SK-N-SH (cell line): ENCODE data around the gene HOXC6.

ENCODE experiments used
- CHD2 ChIP-seq: fragments of 150-350 bp; IDR thresholded peaks from 2 replicates; pipeline ENCODE4 v1.6.1; 2018; ENCODE audit warnings: low read length; ENCODE audit not compliant: partially characterized antibody
- EZH2phosphoT487 ChIP-seq: fragments of 200-600 bp; sonication (generic); IDR thresholded peaks from 2 replicates; pipeline ENCODE4 v1.6.1; 2017; ENCODE audit warnings: low read depth, mixed run types, mild to moderate bottlenecking, antibody characterized with exemption, moderate library complexity, borderline replicate concordance
- GATA2 ChIP-seq: sonication (generic); formaldehyde crosslinking; IDR thresholded peaks from 2 replicates; pipeline ENCODE4 v1.5.0; 2020; ENCODE audit warnings: mild to moderate bottlenecking, missing genetic modification reagents
- NFIC ChIP-seq: IDR thresholded peaks from 2 replicates; pipeline ENCODE4 v1.4.0; 2012; ENCODE audit warnings: borderline replicate concordance
- POLR2AphosphoS5 ChIP-seq: IDR thresholded peaks from 2 replicates; pipeline ENCODE4 v1.6.1; 2012; ENCODE audit warnings: low read depth, low read length
- TF ChIP-seq, protein P1 (sequence below): fragments of 200-600 bp; sonication (generic); IDR thresholded peaks from 2 replicates; pipeline ENCODE4 v1.6.1; 2017; ENCODE audit warnings: antibody characterized with exemption, mild to moderate bottlenecking, moderate library complexity
- TF ChIP-seq, protein P2 (sequence below): IDR thresholded peaks from 2 replicates; pipeline ENCODE4 v1.6.1; 2012; ENCODE audit warnings: mild to moderate bottlenecking, low read depth, low read length, moderate library complexity

DNA sequence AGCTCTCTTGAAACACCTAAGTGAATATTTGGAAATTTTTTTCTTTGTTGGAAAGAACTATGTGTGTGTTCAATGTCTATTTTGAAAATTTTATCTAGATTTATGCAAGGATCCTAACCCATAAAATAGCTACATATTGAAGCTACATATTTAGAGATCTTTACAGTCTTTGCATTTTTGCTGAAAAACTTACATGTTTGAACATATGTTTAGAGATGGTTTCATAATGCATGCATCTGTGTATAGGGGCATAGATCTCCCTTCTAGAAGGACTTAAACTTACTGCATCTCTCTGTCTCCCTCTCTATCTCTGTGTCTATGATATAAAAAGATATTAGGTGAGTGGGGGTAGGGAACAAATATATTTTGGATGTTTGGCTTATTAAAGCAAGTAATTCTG, 17.2 kb downstream of the HOXC6 start:
- TF ChIP-seq EZH2phosphoT487 (no peak), GATA2 (CRISPR knock-in tag) (no peak), NFIC (no peak), POLR2AphosphoS5 (no peak), CHD2 (no peak)
- TF ChIP-seq, protein P1, sequence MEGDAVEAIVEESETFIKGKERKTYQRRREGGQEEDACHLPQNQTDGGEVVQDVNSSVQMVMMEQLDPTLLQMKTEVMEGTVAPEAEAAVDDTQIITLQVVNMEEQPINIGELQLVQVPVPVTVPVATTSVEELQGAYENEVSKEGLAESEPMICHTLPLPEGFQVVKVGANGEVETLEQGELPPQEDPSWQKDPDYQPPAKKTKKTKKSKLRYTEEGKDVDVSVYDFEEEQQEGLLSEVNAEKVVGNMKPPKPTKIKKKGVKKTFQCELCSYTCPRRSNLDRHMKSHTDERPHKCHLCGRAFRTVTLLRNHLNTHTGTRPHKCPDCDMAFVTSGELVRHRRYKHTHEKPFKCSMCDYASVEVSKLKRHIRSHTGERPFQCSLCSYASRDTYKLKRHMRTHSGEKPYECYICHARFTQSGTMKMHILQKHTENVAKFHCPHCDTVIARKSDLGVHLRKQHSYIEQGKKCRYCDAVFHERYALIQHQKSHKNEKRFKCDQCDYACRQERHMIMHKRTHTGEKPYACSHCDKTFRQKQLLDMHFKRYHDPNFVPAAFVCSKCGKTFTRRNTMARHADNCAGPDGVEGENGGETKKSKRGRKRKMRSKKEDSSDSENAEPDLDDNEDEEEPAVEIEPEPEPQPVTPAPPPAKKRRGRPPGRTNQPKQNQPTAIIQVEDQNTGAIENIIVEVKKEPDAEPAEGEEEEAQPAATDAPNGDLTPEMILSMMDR = no peak
- TF ChIP-seq, protein P2, sequence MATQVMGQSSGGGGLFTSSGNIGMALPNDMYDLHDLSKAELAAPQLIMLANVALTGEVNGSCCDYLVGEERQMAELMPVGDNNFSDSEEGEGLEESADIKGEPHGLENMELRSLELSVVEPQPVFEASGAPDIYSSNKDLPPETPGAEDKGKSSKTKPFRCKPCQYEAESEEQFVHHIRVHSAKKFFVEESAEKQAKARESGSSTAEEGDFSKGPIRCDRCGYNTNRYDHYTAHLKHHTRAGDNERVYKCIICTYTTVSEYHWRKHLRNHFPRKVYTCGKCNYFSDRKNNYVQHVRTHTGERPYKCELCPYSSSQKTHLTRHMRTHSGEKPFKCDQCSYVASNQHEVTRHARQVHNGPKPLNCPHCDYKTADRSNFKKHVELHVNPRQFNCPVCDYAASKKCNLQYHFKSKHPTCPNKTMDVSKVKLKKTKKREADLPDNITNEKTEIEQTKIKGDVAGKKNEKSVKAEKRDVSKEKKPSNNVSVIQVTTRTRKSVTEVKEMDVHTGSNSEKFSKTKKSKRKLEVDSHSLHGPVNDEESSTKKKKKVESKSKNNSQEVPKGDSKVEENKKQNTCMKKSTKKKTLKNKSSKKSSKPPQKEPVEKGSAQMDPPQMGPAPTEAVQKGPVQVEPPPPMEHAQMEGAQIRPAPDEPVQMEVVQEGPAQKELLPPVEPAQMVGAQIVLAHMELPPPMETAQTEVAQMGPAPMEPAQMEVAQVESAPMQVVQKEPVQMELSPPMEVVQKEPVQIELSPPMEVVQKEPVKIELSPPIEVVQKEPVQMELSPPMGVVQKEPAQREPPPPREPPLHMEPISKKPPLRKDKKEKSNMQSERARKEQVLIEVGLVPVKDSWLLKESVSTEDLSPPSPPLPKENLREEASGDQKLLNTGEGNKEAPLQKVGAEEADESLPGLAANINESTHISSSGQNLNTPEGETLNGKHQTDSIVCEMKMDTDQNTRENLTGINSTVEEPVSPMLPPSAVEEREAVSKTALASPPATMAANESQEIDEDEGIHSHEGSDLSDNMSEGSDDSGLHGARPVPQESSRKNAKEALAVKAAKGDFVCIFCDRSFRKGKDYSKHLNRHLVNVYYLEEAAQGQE = no peak
